NCI-H345 treated with DMSO at 0.1 percent for 48 hours (cell line): ENCODE results near the gene VWA3A.
"Not testable (repeated sequence)": the region's sequence is repeated elsewhere in the genome, so short reads cannot be mapped to it uniquely, and the experiment has no call there.

Source experiments
- DNase-seq: peaks from one replicate; lab custom pipeline; 2025; ENCODE audit not compliant: unreplicated experiment; lab: John Stamatoyannopoulos, UW

Gene VWA3A

DNA sequence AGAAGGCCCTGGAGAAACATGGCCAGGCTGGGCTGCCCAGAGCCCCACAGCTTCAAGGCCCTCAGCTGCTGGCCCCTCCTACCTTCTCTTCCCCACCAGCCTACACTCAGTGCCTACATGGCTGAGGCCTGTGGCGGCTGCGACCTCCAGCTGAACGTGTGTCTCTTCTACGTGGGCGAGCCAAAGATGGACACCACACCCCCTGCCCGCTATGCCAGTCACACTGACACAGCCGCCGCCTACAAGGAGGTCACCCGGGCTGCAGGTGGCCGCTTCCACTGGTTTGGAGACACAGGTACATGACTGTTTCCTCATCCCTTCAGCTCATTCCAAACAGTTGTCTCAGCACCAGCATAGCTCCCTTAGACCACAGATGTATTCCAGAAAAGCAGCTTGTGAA is 40.5 kb downstream of the VWA3A start:
- DNase-seq, result no peak

DNA sequence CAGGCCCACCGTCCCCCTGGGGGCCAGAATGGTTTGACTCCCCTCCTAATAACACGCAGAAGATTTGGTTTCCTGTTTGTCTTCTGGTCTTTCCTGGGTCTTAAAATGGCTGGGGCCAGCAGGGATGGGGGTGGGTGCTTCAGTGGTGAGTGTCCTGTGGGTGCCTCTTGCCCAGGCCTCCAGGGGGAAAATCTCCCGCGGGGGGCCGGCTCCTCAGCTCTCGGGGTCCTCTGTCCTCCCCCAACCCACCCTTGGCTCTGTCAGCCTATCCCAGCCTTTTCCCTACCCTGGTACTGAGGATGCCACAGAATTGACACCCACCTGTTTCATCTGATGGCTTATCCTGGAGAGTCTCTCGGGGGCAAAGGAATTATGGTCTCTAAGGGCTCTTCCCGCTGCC is 46.1 kb downstream of the VWA3A start:
- DNase-seq, result no peak

DNA sequence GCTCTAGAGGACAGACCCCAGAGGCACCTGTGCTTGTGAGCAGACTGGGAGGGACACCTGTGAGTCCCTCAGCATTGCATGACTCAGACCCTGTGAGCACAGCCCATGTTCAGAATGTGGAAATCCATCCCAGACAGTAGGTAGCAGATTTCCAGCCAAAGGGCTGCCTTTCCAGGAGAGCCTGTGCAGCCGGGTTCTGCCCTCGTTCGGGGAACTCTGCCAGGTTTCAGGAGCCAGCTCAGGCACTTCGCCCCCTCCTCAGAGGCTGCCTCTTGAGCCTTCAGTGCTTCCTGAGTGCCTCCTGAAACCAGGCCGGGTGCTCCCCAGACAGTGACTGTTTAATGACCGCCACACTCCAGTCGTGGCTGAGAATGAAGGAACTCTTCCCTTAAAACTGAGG is 46.7 kb downstream of the VWA3A start:
- no peak for DNase-seq

DNA sequence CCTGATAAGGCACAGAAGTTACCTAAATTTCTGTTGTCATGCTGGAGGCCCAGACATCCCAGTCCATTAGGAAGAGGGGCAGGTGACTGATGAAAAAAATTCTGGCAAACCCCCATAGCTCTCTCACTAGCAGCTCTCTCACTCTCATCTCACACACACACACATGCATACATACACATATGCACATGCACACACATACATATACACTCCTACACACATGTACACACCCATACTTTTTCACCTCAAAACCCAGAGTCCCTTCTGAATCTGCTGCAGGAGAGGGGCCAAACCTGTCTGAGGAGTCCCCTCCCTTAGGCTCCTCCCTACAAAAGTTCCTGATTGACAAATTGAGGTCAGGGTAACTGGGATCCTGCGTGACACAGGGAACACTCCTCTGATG is 47.4 kb downstream of the VWA3A start:
- no peak for DNase-seq

DNA sequence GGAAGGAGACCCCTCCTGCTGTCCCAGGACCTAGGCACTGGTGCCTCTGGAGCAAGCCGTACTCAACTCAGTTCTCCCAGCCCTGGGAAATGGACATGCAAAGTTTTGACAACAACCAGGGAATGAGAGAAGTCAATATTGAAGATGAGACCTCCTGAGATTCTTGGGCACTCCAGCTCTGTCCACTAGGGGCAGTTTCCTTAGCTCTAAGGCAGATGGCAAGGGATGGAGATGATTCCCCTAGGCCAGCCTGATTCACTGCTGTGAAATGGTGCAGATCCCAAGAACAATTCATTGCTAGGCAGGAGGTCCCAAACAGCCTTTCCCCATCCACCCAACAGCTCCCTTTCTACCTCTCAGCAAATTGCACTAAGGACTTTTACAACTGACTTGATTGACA is 49.4 kb downstream of the VWA3A start:
- DNase-seq, result no peak

DNA sequence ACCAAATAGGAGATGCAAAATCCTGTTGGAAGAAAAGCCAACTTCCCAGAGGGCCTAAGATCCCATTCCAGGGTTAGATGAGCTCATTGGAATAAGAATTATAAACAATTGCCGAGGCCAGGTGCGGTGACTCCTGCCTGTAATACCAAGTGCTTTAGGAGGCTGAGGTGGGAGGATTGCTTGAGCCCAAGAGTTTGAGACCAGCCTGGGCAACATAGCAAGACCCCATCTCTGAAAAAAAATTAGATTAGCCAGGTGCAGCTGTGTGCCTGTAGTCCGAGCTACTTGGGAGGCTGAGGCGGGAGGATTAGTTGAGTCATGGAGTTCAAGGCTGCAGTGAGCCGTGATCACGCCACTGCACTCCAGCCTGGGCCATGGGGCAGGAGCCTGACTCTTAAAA is 52.2 kb downstream of the VWA3A start:
- DNase-seq, result no peak

DNA sequence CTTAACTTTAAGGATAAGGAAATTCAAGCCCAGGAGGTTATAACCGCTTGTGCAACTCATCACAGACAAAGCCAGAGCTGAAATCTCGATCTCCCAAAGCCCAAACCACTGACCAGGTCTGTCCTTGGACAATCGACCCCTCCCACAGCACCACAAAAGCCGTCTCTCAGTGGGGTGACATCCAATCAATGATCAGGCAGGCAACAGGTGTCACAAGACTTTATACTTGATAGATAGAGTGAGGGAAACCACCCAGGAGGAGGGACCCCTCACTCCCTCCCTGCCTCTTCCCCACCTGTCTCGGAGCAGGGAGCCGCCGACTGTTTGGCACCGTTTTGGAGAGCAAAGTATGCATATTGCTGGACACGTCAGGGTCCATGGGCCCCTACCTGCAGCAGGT is 55.5 kb downstream of the VWA3A start:
- DNase-seq, result no peak

DNA sequence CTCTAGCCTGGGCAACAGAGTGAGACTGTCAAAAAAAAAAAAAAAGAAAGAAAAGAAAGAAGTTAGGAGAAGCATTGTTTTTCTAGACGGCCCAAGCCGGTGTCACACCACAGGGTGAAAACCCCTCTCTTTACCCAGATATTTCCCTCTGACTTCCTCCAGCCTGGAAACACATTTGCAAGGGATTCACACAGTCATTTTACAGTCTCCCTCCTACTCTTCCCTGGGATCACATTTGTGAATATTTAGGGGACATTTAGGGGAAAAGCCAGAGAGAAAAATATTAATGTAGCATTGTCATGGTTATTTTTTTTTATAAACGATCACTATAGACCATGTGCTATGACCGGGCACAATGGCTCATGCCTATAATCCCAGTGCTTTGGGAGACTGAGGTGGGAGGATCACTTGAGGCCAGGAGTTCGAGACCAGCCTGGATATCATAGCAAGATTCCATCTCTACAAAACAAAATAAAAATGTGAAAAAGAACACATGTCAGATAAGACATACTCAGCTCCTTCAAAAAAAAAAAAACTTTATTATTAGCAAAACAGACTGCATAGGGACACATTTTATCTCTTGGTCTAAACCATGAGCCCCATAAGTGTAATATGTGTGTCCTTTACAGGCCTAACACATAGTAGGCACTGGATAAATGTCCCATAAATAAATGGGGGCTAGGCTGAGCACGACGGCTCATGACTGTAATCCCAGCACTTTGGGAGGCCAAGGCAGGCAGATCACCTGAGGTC is 59.1 kb downstream of the VWA3A start:
- DNase-seq, result no peak

DNA sequence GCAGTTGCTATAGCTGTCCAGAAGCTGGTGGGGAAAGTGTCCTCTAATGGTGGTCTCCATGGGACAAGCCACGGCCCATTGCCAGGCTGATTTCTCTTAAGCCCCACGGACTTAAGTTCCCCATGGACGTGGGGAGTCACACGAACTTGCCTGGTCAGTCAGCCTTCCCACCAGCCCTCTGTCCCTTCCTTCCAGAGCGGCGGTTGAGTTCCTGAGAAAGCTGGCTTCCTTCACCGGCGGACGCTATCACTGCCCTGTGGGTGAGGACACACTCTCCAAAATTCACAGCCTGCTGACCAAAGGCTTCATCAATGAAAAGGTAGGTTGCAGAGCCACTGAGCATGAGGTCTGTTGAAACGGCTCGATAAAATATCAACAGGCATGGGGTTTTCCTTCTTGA is 60.0 kb downstream of the VWA3A start:
- no peak for DNase-seq

DNA sequence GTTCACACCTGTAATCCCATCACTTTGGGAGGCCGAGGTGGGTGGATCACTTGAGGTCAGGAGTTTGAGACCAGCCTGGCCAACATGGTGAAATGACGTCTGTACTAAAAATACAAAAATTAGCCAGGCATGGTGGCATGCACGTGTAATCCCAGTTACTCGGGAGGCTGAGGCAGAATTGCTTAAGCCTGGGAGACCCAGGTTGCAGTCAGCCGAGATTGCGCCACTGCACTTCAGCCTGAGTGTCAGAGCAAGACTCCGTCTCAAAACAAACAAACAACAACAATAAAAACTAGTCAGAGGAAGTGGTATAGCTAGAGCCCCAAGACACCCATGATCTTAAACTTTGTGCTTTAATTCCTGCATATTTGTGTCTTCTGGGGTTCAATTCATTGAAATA is 60.7 kb downstream of the VWA3A start:
- not testable (repeated sequence) for DNase-seq

DNA sequence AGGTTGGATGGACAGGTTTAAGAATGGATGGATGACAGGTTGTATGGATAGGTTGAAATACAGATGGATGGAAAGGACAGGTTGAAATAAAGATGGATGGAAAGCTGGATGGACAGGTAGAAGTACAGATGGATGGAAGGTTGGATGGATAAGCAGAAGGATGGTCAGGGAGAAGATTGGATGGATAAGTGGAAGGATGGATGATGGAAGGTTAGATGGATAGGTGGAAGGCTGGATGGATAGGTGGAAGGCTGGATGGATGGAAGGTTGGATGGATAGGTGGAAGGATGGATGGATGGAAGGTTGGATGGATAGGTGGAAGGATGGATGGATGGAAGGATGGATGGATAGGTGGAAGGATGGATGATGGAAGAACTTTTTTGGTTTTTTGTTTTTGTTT is 69.1 kb downstream of the VWA3A start:
- DNase-seq, result no peak

DNA sequence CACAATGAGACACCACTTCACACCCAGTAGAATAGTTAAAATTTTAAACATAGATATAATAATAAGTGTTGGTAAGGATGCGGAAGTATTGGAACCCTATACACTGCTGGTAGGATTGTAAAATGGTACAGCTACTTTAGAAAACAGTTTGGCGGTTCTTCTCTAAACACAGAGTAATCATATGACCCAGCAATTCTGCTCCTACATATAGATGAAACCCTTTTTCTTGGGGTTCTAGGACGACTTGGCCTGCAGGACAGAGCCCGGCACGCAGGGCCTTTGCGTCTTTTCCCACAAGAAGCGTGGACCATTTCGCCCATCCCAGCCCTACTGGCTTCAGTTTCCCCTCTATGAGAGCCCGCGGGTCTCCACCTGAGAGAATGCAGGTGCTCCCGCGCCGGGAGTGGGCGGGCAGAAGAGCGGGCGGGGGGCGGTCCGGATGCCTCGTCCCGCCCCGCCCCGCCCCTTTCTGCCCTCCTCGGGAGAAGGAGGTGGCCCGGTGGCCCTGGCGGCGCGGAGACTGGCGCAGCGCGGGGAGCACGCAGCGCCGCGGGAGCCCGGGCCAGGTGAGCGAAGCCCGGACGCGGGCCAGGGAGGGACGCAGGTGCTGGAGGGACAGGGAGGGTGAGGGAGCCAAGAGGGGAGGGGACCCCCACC is 69.8 kb downstream of the VWA3A start, which contains the start of gene SDR42E2:
Gene SDR42E2, plus strand, starts transcription at position 508 of the 657 bp plus-strand sequence. CDS start 3,077 bp downstream, outside the sequence.
- no peak for DNase-seq

DNA sequence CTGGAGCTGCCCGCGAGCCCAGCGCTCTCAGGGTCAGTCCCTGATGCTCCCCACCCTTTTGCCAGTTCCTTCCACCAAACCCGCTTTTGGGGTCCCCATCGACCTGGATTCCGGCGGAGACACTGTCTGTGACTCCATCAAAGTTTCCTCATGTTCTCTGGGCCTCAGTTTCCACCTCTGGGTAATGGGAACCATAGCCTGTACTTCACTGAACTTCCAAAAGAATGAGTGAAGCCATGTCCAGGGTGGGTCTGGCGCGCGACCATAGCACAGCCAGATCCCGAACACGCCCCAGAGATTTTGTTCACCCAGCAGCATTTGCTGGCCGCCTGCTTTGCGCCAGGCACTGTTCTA is 70.3 kb downstream of the VWA3A start:
- DNase-seq, result no peak

DNA sequence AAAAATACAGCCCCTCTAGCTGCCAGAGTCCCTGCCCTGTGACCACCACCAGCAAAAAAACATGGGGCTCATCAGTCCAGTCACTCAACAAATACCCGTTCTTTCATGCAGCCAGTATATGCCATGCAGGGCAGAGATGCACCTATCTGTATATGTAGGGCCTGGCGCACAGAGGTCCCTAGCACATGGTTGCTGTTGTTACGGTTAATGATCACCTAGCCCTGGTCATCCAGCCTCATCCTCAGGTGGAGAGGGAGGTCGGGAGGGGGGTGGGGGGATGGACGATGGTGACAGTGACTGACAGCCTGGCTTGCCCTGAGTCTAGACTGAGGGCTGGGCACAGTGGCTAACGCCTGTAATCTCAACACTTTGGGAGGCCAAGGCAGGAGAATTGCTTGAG is 71.5 kb downstream of the VWA3A start:
- no peak for DNase-seq

DNA sequence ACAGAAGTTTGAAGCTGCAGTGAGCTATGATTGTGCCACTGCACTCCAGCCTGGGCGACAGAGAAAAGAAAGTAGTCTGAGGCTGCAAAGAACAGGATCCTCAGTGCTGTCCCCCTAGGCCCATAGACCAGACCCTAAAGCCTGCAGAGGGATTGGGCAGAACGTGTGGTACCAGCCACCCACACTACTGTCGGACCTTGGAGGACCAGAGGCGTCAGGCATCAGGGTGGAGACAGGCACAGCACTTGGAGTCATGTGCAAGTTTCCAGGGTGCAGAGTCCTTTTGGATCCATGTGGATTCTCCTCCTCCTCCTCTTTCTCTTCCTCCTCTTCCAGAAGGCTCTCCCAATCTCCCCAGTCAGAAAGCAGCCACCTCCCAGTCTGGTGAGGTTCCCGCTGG is 72.1 kb downstream of the VWA3A start:
- no peak for DNase-seq

DNA sequence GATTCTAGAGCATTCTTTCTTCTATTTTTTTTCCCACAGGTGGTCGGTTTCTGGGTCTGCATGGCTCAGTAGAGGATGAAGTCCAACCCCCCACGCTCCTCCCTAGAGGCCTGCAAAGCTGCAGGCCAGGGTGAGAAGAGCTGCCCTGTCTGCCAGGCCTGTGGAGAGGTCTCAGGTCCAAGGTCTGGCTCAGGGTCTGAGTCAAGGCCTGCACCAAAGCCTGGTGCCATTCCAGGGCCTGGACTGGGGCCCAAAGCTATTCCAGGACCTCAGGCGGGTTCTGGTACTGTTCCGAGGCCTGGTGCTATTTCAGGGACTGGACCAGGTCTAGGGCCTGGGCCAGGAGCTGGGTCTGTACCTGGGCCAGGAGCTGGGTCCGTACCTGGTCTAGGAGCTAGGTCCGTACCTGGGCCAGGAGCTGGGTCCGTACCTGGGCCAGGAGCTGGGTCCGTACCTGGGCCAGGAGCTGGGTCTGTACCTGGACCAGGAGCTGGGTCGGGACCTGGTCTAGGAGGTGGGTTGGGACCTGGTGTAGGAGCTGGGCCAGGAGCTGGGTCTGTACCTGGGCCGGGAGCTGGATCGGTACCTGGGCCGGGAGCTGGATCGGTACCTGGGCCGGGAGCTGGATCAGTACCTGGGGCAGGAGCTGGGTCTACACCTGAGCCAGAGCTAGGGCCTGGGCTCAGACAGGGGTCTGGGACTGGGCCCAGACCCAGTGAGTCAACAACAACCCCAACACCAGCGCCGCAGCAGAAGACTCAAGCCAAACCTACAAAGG is 73.4 kb downstream of the VWA3A start:
- DNase-seq, result no peak

DNA sequence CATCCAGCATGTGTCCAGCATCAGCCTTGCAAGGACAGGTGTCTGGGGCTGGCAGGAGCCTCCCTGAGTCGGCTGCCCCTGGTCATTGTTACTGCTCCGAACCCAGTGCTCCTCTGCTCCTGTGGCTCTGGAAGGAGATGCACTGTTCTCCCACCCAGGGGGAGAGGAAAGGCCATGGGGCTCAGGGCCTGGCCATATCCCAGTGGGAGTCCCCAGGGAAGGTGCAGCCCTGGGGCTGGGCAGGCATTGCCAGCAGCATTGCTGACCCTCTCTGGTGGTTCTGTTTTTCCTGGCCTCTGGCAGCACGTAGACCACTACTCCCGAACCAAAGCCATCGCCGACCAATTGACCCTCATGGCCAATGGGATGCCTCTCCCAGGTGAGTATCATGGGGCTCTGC is 79.6 kb downstream of the VWA3A start:
- no peak for DNase-seq

DNA sequence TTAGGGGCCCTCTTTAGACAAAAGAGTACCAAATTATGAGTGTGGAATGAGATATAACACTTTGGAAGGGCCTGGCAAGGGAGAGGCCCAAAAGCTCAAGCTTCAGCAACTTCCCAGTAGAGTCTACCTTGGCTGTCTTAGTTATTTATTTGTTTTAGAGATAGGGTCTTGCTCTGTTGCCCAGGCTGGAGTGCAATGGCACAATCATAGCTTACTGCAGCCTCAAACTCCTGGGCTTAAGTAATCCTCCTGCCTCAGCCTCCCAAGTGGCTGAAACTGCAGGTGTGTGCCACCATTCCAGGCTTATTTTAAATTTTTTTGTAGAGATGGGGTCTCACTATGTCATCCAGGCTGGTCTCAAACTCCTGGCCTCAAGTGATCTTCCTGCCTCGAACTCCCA is 80.3 kb downstream of the VWA3A start:
- not testable (repeated sequence) for DNase-seq

DNA sequence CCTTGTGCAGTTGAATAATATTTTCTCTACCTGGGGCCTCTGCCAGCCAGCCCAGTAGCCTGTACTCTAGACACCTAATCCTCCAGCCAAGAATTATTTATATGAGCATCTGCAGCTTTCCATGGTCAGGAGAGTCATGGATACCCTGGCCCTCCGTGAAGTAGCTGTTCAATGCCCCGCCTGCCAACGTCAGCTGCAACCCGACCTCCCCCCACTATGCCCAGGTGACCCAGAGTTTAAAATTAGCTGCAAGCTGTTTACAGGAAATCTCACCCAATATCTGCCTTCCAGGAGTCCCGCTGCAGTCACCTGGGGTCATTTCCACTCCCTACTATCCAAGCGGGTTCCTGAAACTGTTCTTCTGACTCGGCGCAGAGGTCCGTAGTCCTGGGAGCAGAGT is 82.3 kb downstream of the VWA3A start:
- DNase-seq, result no peak

DNA sequence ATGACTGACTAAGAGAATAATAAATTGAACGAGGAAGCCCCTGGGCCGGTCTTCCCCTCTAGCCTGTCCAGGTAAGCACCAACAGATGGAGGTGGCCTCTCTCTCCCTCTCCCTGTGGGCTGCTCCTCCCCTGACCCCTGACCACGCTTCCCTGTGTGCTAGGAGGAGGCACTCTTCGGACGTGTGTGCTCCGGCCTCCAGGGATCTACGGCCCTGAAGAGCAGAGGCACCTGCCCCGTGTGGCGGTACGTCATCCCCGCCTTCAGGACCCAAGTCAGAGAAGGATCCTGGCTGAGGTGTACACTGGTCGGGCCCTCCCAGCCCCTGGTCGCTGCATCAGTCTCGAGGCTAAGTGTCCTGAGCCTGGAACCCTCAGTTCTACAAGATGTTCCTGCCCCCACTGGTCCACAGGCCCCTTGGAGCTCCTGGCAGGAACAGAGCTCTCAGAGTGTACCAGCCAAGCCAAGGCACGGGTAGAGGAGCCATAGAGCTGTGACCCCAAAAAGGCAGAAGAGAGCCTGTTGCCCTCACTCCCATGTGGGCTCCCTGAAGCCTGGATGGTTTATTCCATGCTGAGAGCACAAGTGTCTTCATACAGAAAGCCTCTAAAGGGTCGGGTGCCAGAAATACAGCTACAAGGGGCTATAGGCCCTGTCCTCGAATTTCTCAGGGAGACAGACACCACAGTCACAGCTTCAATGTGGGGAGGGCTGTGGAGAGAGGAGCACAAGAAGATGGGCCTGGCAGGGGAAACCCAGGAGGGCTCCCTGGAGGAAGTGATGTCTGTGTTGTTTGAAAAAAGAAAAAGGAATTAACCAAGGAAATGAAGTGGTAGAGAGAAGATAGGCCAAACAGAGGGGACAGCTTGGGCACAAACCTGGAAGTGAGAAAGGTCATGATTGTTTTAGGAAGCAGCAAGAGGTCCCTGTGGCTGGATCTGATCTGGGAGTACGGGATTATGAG is 85.9 kb downstream of the VWA3A start:
- no peak for DNase-seq

DNA sequence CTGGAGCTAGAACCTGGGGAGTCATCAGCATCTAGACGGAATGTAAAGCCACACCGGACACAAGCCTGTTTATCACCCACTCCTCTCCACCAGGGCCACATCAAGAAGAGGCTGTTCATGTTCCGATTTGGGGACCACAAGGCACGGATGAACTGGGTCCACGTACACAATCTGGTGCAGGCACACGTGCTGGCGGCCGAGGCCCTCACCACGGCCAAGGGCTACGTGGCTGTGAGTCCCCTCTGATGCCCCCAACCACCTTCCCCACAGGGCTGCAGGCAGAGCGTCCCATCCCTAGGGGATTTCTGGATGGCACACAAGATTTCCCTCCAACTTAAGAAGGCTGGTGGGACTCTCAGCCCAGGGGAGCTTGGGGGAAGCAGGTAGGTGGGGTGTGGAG is 89.1 kb downstream of the VWA3A start:
- DNase-seq, result no peak
